Common myeloid progenitor, CD34-positive (primary cell): ENCODE data around the gene PRKAG2.

Experiments
- CTCF ChIA-PET: fragments of 350-600 bp; sonication (Branson Sonifier 250); formaldehyde crosslinking; loops from one replicate; lab custom pipeline; 2021; ENCODE audit warnings: antibody characterized with exemption; lab: Charles Lee
- POLR2A ChIA-PET: fragments of 350-600 bp; sonication (Branson Sonifier 250); formaldehyde crosslinking; loops from one replicate; lab custom pipeline; 2021; ENCODE audit warnings: antibody characterized with exemption; lab: Charles Lee
- DNase-seq, 3 donors: peaks; one replicate each; pipeline versions ENCODE4 v3.0.0 to v3.0.0-alpha.2; 2013
- H3K27ac ChIP-seq, 2 experiments: 1 replicate in 1 of 2; 2 replicates in 1 of 2; pipeline ENCODE4 v1.7.0; 2013; ENCODE audit warnings: inconsistent platforms in 2 of 2, low read length in 2 of 2, mild to moderate bottlenecking in 2 of 2, low read depth in 1 of 2, moderate library complexity in 1 of 2; ENCODE audit not compliant: severe bottlenecking in 2 of 2, insufficient read depth in 1 of 2, poor library complexity in 1 of 2
- H3K27me3 ChIP-seq, 5 experiments: replicated peaks in 2 of 5; 1 replicate in 3 of 5; 2 replicates in 2 of 5; pipeline versions ENCODE4 v1.6.1 to v1.7.0; 2013; ENCODE audit warnings: low read length in 4 of 5, mild to moderate bottlenecking in 2 of 5, moderate library complexity in 2 of 5, inconsistent platforms in 1 of 5; ENCODE audit not compliant: insufficient read depth in 5 of 5, control insufficient read depth in 4 of 5
- H3K36me3 ChIP-seq, 4 experiments: 1 replicate in 2 of 4; 2 replicates in 2 of 4; pipeline versions ENCODE4 v1.6.1 to v1.7.0; 2013; ENCODE audit warnings: low read length in 3 of 4, control low read depth in 1 of 4, mild to moderate bottlenecking in 1 of 4; ENCODE audit not compliant: control insufficient read depth in 4 of 4, insufficient read depth in 4 of 4
- H3K4me1 ChIP-seq, 4 experiments: 1 replicate in 3 of 4; 2 replicates in 1 of 4; pipeline versions ENCODE4 v1.6.1 to v1.7.1; 2013; ENCODE audit warnings: low read length in 3 of 4, mild to moderate bottlenecking in 3 of 4, control low read depth in 1 of 4, inconsistent platforms in 1 of 4, moderate library complexity in 1 of 4; ENCODE audit not compliant: control insufficient read depth in 4 of 4, insufficient read depth in 4 of 4; ENCODE audit errors: control extremely low read depth in 1 of 4
- H3K4me3 ChIP-seq, 7 experiments: 1 replicate in 4 of 7; 2 replicates in 3 of 7; pipeline versions ENCODE4 v1.5.1 to v1.7.0; 2013; ENCODE audit warnings: mild to moderate bottlenecking in 7 of 7, low read length in 6 of 7, moderate library complexity in 6 of 7, inconsistent platforms in 2 of 7, low read depth in 2 of 7, control low read depth in 1 of 7; ENCODE audit not compliant: insufficient read depth in 4 of 7, control insufficient read depth in 1 of 7; ENCODE audit errors: extremely low read depth in 1 of 7
- H3K9me3 ChIP-seq, 5 experiments: 1 replicate in 4 of 5; 2 replicates in 1 of 5; pipeline versions ENCODE4 v1.6.1 to v1.7.1; 2013; ENCODE audit warnings: low read length in 4 of 5, mild to moderate bottlenecking in 2 of 5, inconsistent platforms in 1 of 5, low read depth in 1 of 5, moderate library complexity in 1 of 5; ENCODE audit not compliant: control insufficient read depth in 4 of 5, insufficient read depth in 2 of 5; ENCODE audit errors: control extremely low read depth in 1 of 5
- WGBS: methylation state at CpG from one replicate; pipeline ENCODE4 v1.1.5; 2013; ENCODE audit not compliant: insufficient coverage; 5-methylcytosine and 5-hydroxymethylcytosine counted together

PRKAG2 gene

DNA sequence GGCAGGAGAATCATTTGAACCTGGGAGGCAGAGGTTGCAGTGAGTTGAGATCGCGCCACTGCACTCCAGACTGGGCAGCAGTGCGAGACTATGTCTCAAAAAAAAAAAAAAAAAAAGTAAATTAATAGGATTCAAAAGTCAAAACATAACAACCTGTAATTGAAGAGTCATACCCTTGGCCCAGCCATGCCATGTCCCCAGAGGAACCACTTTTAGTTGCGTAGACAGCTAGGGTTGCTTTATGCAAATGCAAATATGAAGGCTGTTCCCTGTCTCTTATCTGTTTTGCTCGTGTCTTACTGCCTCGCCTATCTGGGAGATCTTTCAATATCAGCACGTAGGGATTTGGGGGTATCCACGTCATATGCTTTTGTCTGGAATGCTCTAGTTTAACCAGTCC, 73.1 kb downstream of the PRKAG2 start:
- DNase-seq: no peak
- Histone ChIP-seq H3K9me3 (no peaks in the 10 kb centered on the region), H3K36me3 (peaks cover 0 to 7% (median 0%) of the 10 kb centered on the region in 4 experiments), H3K4me3 (no peak overlapping the region), H3K4me1 (peaks cover 0 to 3% (median 0%) of the 10 kb centered on the region in 4 experiments), H3K27me3 (no peaks in the 10 kb centered on the region), H3K27ac (no peak overlapping the region)
- 93% methylated on average over 5 of the region's 8 CpGs for WGBS
- POLR2A ChIA-PET: no interaction called here
- CTCF ChIA-PET: interaction anchor here (1.3 kb wide), 1 partner anchor 10 kb away, joined by 4 read pairs; no protein-coding TSS in a partner anchor

- WGBS: 100% methylated on average over 3 of the region's 5 CpGs
- Histone ChIP-seq H3K27ac (no peak overlapping the region), H3K27me3 (no peaks in the 10 kb centered on the region), H3K36me3 (peaks cover 0 to 6% (median 0%) of the 10 kb centered on the region in 4 experiments), H3K9me3 (no peaks in the 10 kb centered on the region), H3K4me3 (no peak overlapping the region), H3K4me1 (peaks cover 0 to 6% (median 0%) of the 10 kb centered on the region in 4 experiments)
- ChIA-PET POLR2A (no interaction called here), CTCF (no interaction called here)
- DNase-seq: no peak
These were observed 74.5 kb downstream of the PRKAG2 start for GRCh38 chr7:151802469-151802846.

DNA sequence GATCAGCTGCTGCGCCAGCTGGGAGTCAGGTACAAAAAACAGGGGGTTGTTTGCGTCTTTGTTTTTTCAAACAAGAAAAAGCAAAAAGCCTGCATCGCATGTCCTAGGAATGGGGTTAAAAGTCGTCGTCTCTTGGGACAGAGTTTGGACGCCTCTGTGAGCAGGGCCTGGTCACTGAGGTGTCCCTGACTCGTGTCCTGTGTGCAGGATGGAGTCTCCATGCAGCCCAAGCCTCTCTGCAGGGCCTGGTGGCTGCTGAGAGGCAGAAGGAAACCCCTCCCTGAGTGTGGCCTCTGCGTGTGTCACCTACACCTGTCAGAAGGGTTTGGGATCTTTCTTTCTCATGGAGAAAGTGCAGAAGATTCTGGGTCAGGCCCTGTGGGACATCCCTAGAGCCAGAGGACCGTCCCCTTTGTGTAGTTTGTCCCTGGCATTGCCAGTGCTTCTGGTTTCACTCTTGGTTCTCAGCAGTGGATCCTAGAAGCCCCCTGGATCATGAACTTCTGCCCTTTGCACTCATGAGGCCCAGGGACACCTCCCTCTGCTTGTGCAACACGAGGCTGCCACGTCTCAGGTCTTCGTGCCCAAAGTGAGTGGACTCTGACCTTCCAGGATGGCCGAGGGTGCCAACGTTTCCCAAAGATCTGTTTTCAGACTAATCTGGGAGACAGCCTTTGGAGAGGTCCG, 75.0 kb downstream of the PRKAG2 start:
- Histone ChIP-seq H3K27ac (no peak overlapping the region), H3K27me3 (no peaks in the 10 kb centered on the region), H3K4me1 (peaks cover 0 to 6% (median 0%) of the 10 kb centered on the region in 4 experiments), H3K36me3 (peaks cover 0 to 6% (median 0%) of the 10 kb centered on the region in 4 experiments), H3K9me3 (no peaks in the 10 kb centered on the region), H3K4me3 (no peak overlapping the region)
- ChIA-PET CTCF (interaction anchor here (0.8 to 1.1 kb wide), 2 partner anchors 19 to 131 kb away, joined by 3 read pairs; no protein-coding TSS in a partner anchor), POLR2A (no interaction called here)
- WGBS: 94% methylated on average over 13 of the region's 15 CpGs
- DNase-seq: no peak

DNA sequence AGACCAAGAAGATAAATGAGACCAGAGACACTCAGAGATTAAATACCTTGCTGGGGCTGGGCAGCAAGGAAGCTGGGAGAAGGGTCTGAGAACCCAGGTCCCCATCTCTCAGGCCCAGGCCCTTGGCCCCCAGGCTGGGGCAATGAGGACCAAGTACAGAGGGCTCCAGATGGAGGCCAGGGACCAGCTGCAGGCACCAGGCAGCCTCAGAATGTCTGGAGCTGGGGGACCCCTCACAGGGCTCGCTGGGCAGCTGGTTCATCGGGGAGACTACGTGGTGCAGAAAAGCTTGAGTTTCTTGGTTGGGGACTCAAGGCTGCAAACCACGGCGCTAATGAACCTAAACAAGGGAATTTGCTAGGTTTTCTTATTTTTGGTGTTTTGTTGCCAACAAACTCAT, 75.6 kb downstream of the PRKAG2 start:
- POLR2A ChIA-PET: no interaction called here
- no peak for DNase-seq
- WGBS: 96% methylated on average over 5 of the region's 5 CpGs
- Histone ChIP-seq H3K36me3 (peaks cover 0 to 6% (median 0%) of the 10 kb centered on the region in 4 experiments), H3K4me1 (peaks cover 0 to 3% (median 0%) of the 10 kb centered on the region in 4 experiments), H3K27ac (no peak overlapping the region), H3K9me3 (no peaks in the 10 kb centered on the region), H3K4me3 (no peak overlapping the region), H3K27me3 (no peaks in the 10 kb centered on the region)
- CTCF ChIA-PET: interaction anchor here (0.8 to 1.1 kb wide), 2 partner anchors 18 to 131 kb away, joined by 3 read pairs; no protein-coding TSS in a partner anchor

GRCh38 chr7:151800861-151801260, 76.1 kb downstream of the PRKAG2 start:
- ChIA-PET POLR2A (no interaction called here), CTCF (interaction anchor here (0.8 to 1.1 kb wide), 2 partner anchors 18 to 132 kb away, joined by 3 read pairs; no protein-coding TSS in a partner anchor)
- WGBS: 98% methylated on average over 4 of the region's 4 CpGs
- peaks cover 0 to 6% (median 0%) of the 10 kb centered on the region in 4 experiments for H3K36me3 ChIP-seq
- no peaks in the 10 kb centered on the region for H3K9me3 ChIP-seq
- peaks cover 0 to 2% (median 0%) of the 10 kb centered on the region in 4 experiments for H3K4me1 ChIP-seq
- DNase-seq: no peak
- H3K27ac ChIP-seq: no peak overlapping the region
- H3K27me3 ChIP-seq: no peaks in the 10 kb centered on the region
- no peak overlapping the region for H3K4me3 ChIP-seq

- POLR2A ChIA-PET: no interaction called here
- Histone ChIP-seq H3K9me3 (no peaks in the 10 kb centered on the region), H3K27ac (no peak overlapping the region), H3K4me3 (no peak overlapping the region), H3K4me1 (peaks cover 0 to 2% (median 0%) of the 10 kb centered on the region in 4 experiments), H3K27me3 (no peaks in the 10 kb centered on the region), H3K36me3 (peaks cover 0 to 6% (median 0%) of the 10 kb centered on the region in 4 experiments)
- CTCF ChIA-PET: interaction anchor here (0.7 to 2.0 kb wide), 4 partner anchors 10 to 132 kb away, joined by 3 to 6 read pairs (median 3); no protein-coding TSS in a partner anchor
- 100% methylated on average over 1 of the region's 7 CpGs for WGBS
- DNase-seq: no peak
These were observed 76.5 kb downstream of the PRKAG2 start for GRCh38 chr7:151800391-151800790.

DNA sequence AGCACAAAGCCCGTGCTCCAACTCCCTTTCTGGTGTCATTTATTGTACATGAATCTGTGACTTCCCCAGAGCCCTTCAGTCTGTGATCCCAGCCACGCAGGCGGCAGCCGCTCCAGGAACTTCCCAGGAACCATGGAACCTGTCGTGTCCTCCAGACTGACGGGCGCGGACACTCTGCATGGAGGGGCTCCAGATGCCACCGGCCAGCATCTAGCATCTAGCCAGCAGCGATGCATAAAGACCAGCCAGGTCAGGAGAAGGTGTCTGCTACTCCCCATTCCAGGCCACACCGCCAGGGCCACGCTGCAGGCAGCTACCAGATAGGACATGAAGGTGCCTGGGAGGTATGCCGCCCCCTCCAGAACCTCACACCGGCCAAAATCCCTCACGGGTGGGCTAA, 77.4 kb downstream of the PRKAG2 start:
- over 99% methylated on average over 12 of the region's 15 CpGs for WGBS
- Histone ChIP-seq H3K9me3 (no peaks in the 10 kb centered on the region), H3K4me3 (no peak overlapping the region), H3K27ac (no peak overlapping the region), H3K36me3 (peaks cover 0 to 6% (median 2%) of the 10 kb centered on the region in 4 experiments), H3K4me1 (peaks cover 0 to 2% (median 0%) of the 10 kb centered on the region in 4 experiments), H3K27me3 (no peaks in the 10 kb centered on the region)
- POLR2A ChIA-PET: no interaction called here
- DNase-seq: no peak
- CTCF ChIA-PET: interaction anchor here (0.7 to 2.0 kb wide), 4 partner anchors 11 to 23 kb away, joined by 3 to 6 read pairs (median 3); no protein-coding TSS in a partner anchor
